ENCODE measurements around the gene GIMAP6.

- no peak for TF ChIP-seq POLR2A (IDR thresholded peaks at IDR 0.05)
- TF ChIP-seq, protein P1, sequence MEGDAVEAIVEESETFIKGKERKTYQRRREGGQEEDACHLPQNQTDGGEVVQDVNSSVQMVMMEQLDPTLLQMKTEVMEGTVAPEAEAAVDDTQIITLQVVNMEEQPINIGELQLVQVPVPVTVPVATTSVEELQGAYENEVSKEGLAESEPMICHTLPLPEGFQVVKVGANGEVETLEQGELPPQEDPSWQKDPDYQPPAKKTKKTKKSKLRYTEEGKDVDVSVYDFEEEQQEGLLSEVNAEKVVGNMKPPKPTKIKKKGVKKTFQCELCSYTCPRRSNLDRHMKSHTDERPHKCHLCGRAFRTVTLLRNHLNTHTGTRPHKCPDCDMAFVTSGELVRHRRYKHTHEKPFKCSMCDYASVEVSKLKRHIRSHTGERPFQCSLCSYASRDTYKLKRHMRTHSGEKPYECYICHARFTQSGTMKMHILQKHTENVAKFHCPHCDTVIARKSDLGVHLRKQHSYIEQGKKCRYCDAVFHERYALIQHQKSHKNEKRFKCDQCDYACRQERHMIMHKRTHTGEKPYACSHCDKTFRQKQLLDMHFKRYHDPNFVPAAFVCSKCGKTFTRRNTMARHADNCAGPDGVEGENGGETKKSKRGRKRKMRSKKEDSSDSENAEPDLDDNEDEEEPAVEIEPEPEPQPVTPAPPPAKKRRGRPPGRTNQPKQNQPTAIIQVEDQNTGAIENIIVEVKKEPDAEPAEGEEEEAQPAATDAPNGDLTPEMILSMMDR (IDR thresholded peaks at IDR 0.05): no peak
These were observed 34.2 kb upstream of the GIMAP6 start for GRCh38 chr7:150666412-150666811.

Measured in tibial nerve (tissue), 3 donors.